ENCODE data around the gene CDHR5.

- no peak for TF ChIP-seq CTCF (IDR thresholded peaks at IDR 0.05)
- TF ChIP-seq POLR2A (IDR thresholded peaks at IDR 0.05): no peak
These were observed 51.5 kb downstream of the CDHR5 start for GRCh38 chr11:573146-573759.
